Panc1 (cell line): Measurements from ENCODE around the gene NDUFA7. TPM values are rescaled to one million over a fixed set of nuclear protein-coding genes. Genes with fewer than 3 reads are reported as not detected.

Source experiments
- ATAC-seq: fragments of 200-7000 bp; cut with Tn5 transposase; 2 replicates; pipeline ENCODE4 v1.9.1; 2020; ENCODE audit warnings: mild to moderate bottlenecking, moderate library complexity
- BruUV-seq: library from RNA; stranded (reverse); fragments of 400-500 nt; replicated peaks from 2 replicates; lab custom pipeline; 2021; lab: Mats Ljungman, UMichigan
- CTCF ChIA-PET: fragments of 300-600 bp; sonication (Branson Sonifier 250); formaldehyde crosslinking; loops from one replicate; lab custom pipeline; 2022; ENCODE audit warnings: antibody characterized with exemption; lab: Charles Lee
- POLR2A ChIA-PET: fragments of 300-600 bp; sonication (Branson Sonifier 250); formaldehyde crosslinking; loops from one replicate; lab custom pipeline; 2022; ENCODE audit warnings: antibody characterized with exemption; lab: Charles Lee
- DNase-seq: peaks from one replicate; pipeline ENCODE4 v3.0.0-alpha.2; 2010; ENCODE audit warnings: low read depth, low spot score
- H3K27ac ChIP-seq: 2 replicates; pipeline ENCODE4 v1.5.1; 2011; ENCODE audit warnings: mild to moderate bottlenecking, low read length, inconsistent platforms
- H3K27me3 ChIP-seq: fragments of 200-500 bp; sonication (Bioruptor generic); 2 replicates; pipeline ENCODE4 v1.6.0; 2014; ENCODE audit warnings: low read length, inconsistent platforms; ENCODE audit not compliant: control insufficient read depth, insufficient read depth
- H3K36me3 ChIP-seq: fragments of 200-500 bp; sonication (Bioruptor generic); 2 replicates; pipeline ENCODE4 v1.5.1; 2014; ENCODE audit warnings: inconsistent platforms, mild to moderate bottlenecking, low read length, moderate library complexity; ENCODE audit not compliant: control insufficient read depth, insufficient read depth
- H3K4me1 ChIP-seq: 2 replicates; pipeline ENCODE4 v1.5.1; 2011; ENCODE audit warnings: inconsistent platforms, mild to moderate bottlenecking, low read length, moderate library complexity; ENCODE audit not compliant: control insufficient read depth, insufficient read depth
- H3K4me3 ChIP-seq, 2 experiments: 2 replicates each; pipeline ENCODE4 v1.5.1; 2011 to 2012; ENCODE audit warnings: low read depth in 2 of 2, low read length in 2 of 2, mild to moderate bottlenecking in 2 of 2, inconsistent platforms in 1 of 2, moderate library complexity in 1 of 2
- H3K9me3 ChIP-seq: fragments of 200-500 bp; sonication (Bioruptor generic); 2 replicates; pipeline ENCODE4 v1.5.1; 2014; ENCODE audit warnings: low read depth, mild to moderate bottlenecking, inconsistent platforms, low read length, moderate library complexity; ENCODE audit not compliant: control insufficient read depth, insufficient read depth
- POLR2AphosphoS5 ChIP-seq: IDR thresholded peaks from 2 replicates; pipeline ENCODE4 v1.6.1; 2012; ENCODE audit warnings: mild to moderate bottlenecking, low read depth, low read length, moderate library complexity
- SIN3A ChIP-seq: IDR thresholded peaks from 2 replicates; pipeline ENCODE4 v1.6.1; 2012; ENCODE audit warnings: low read depth, mild to moderate bottlenecking, low read length, moderate library complexity, borderline replicate concordance; ENCODE audit not compliant: insufficient read depth
- TCF7L2 ChIP-seq: IDR thresholded peaks from 2 replicates; pipeline ENCODE4 v1.6.1; 2011; ENCODE audit warnings: mild to moderate bottlenecking, low read depth, low read length, inconsistent platforms
- in situ Hi-C: cut with HindIII; loops from 2 replicates; pipeline ENCODE4 v1.10.0; 2016; ENCODE audit warnings: low sequenced_read_pairs, low pct_unique_long_range_greater_than_20kb
- intact Hi-C: fragments of 100-400 bp; cut with micrococcal nuclease; formaldehyde crosslinking; loops from one replicate; pipeline ENCODE4 v1.10.0; 2022; ENCODE audit not compliant: unreplicated experiment
- total RNA-seq: library from RNA; stranded (reverse); gene quantifications from one replicate; pipeline ENCODE4 v1.2.1, GENCODE V29; 2021; ENCODE audit not compliant: unreplicated experiment
- TF ChIP-seq, protein P1 (sequence below), 2 experiments: IDR thresholded peaks; 2 replicates each; pipeline ENCODE4 v1.6.1; 2011 to 2012; ENCODE audit warnings: low read depth in 2 of 2, control low read depth in 1 of 2, low read length in 1 of 2, mild to moderate bottlenecking in 1 of 2, moderate library complexity in 1 of 2; ENCODE audit not compliant: insufficient read depth in 1 of 2
- TF ChIP-seq, protein P2 (sequence below): fragments of 450-650 bp; IDR thresholded peaks from 2 replicates; pipeline ENCODE4 v1.5.1; 2017; ENCODE audit warnings: mild to moderate bottlenecking

Gene NDUFA7
- total RNA-seq, 1 experiment from 2014 or later = 36.8 TPM

DNA sequence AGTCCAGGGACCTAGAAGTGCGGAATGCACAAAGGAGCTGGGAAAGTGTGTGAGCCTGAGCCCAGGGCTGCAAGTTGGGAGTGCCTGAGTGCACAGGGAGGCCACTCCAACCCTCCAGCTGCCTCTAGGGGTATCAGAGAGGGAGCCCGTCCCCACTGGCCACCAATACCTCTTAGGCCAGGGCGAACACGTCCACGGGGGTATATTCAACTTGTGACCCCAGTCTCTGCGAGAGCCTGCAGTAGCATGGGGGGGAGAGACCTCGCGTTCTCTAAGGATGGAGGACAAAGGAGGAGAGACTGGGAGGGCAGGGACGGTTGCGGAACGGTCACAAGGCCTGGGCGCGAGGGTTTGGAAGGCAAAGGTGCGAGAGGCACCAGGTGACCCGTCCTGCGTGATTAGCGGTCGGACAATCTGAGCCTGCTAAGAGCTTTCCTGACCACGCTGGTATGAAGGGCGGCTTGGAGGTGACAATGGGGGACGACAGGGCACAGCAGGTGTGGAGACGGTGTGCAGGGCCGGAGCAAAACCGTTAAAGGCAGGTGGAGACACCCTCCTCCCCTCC, 13.7 kb downstream of the NDUFA7 start:
- H3K36me3 ChIP-seq = no peaks in the 10 kb centered on the region; the same call in 1 of the 2 replicates
- ATAC-seq (peak; percentile 23), DNase-seq (no peak)
- intact Hi-C loops (no loop called here), in situ Hi-C loops (no loop called here)
- H3K27me3 ChIP-seq = no peaks in the 10 kb centered on the region
- ChIA-PET POLR2A (no interaction called here), CTCF (no interaction called here)
- TF ChIP-seq, protein P1, sequence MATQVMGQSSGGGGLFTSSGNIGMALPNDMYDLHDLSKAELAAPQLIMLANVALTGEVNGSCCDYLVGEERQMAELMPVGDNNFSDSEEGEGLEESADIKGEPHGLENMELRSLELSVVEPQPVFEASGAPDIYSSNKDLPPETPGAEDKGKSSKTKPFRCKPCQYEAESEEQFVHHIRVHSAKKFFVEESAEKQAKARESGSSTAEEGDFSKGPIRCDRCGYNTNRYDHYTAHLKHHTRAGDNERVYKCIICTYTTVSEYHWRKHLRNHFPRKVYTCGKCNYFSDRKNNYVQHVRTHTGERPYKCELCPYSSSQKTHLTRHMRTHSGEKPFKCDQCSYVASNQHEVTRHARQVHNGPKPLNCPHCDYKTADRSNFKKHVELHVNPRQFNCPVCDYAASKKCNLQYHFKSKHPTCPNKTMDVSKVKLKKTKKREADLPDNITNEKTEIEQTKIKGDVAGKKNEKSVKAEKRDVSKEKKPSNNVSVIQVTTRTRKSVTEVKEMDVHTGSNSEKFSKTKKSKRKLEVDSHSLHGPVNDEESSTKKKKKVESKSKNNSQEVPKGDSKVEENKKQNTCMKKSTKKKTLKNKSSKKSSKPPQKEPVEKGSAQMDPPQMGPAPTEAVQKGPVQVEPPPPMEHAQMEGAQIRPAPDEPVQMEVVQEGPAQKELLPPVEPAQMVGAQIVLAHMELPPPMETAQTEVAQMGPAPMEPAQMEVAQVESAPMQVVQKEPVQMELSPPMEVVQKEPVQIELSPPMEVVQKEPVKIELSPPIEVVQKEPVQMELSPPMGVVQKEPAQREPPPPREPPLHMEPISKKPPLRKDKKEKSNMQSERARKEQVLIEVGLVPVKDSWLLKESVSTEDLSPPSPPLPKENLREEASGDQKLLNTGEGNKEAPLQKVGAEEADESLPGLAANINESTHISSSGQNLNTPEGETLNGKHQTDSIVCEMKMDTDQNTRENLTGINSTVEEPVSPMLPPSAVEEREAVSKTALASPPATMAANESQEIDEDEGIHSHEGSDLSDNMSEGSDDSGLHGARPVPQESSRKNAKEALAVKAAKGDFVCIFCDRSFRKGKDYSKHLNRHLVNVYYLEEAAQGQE (IDR thresholded peaks at IDR 0.05; ENCODE audit: insufficient read depth in 1 of 2, low read depth in 2 of 2, low read length in 1 of 2) = no peak
- TF ChIP-seq TCF7L2 (no peak), SIN3A (no peak), POLR2AphosphoS5 (no peak)
- TF ChIP-seq, protein P2, sequence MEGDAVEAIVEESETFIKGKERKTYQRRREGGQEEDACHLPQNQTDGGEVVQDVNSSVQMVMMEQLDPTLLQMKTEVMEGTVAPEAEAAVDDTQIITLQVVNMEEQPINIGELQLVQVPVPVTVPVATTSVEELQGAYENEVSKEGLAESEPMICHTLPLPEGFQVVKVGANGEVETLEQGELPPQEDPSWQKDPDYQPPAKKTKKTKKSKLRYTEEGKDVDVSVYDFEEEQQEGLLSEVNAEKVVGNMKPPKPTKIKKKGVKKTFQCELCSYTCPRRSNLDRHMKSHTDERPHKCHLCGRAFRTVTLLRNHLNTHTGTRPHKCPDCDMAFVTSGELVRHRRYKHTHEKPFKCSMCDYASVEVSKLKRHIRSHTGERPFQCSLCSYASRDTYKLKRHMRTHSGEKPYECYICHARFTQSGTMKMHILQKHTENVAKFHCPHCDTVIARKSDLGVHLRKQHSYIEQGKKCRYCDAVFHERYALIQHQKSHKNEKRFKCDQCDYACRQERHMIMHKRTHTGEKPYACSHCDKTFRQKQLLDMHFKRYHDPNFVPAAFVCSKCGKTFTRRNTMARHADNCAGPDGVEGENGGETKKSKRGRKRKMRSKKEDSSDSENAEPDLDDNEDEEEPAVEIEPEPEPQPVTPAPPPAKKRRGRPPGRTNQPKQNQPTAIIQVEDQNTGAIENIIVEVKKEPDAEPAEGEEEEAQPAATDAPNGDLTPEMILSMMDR = no peak
- peak overlapping the region; percentile 51 to 78 for H3K4me3 ChIP-seq
- BruUV-seq = no TSS peak
- no peaks in the 10 kb centered on the region for H3K9me3 ChIP-seq
- peaks cover 11% of the 10 kb centered on the region for H3K4me1 ChIP-seq
- peak overlapping the region; percentile 86 for H3K27ac ChIP-seq

DNA sequence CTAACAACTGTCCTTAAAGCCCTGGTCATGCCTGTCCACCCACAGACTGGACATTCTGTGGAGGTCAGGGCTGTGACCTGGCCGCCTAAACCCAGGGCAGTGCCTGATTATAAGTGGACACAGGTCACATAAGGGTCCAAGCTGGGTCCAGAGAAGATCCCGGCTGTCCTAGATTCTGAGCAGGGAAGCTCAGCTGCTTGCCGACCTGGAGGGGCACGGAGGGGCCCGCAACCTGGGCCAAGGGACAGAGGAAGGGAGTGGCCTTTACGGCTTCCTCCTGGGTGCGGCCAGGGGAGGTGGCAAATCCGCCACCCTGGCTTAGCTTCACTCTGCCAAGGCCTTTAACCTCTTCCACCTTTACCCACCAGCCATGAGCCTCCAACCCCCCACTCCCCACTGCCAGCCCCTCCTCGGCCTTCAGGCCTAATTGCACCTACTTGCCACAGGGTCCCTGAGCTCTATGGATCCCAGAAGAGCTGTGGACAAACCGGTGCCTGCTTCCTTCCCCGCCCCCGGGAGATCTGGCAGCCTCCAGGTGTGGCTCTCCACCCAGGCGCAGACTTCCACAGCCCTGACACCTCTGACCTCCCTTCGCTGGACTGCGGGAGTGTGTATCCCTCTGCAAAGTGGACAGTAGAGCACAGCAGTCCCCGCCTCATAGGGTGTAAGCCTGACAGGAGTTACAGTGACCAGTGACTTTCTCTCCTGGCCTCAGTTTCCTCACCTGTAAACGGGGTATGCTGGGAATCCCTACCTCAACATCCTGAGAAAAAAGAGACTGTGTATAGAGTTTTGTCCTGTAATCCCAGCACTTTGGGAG, 14.7 kb downstream of the NDUFA7 start:
- DNase-seq (no peak), ATAC-seq (no peak)
- intact Hi-C loops = no loop called here
- Histone ChIP-seq H3K4me3 (no peak overlapping the region; a peak in 1 of 4 replicates), H3K4me1 (peaks cover 11% of the 10 kb centered on the region), H3K9me3 (no peaks in the 10 kb centered on the region), H3K36me3 (no peaks in the 10 kb centered on the region; the same call in 1 of the 2 replicates), H3K27ac (peak overlapping the region; percentile 86; the same call in 1 of the 2 replicates), H3K27me3 (no peaks in the 10 kb centered on the region)
- in situ Hi-C loops = no loop called here
- TSS peak; percentile 68 for BruUV-seq
- ChIA-PET POLR2A (no interaction called here), CTCF (no interaction called here)
- TF ChIP-seq, protein P1 (IDR thresholded peaks at IDR 0.05; ENCODE audit: insufficient read depth in 1 of 2, low read depth in 2 of 2, low read length in 1 of 2) = no peak
- TF ChIP-seq TCF7L2 (no peak), SIN3A (no peak), POLR2AphosphoS5 (no peak)
- TF ChIP-seq, protein P2 = no peak
